RWPE2 (cell line): Measurements from ENCODE around the gene PTPRD.

ENCODE experiments used
- ATAC-seq: fragments of 200-7000 bp; cut with Tn5 transposase; 3 replicates; pipeline ENCODE4 v1.9.1; 2021; ENCODE audit warnings: low read depth
- DNase-seq: peaks from one replicate; pipeline ENCODE4 v3.0.0-alpha.2; 2020; ENCODE audit warnings: low spot score
- H3K27ac ChIP-seq: fragments of 450-650 bp; 2 replicates; pipeline ENCODE4 v1.5.1; 2017; ENCODE audit warnings: mild to moderate bottlenecking; ENCODE audit not compliant: poor library complexity, severe bottlenecking
- H3K27me3 ChIP-seq: fragments of 250-450 bp; sonication (Bioruptor Pico); 2 replicates; pipeline ENCODE4 v1.5.1; 2021; ENCODE audit warnings: mild to moderate bottlenecking, moderate library complexity; ENCODE audit not compliant: insufficient read depth, poor library complexity, severe bottlenecking
- H3K36me3 ChIP-seq: fragments of 250-450 bp; sonication (Bioruptor Pico); 2 replicates; pipeline ENCODE4 v1.5.1; 2020; ENCODE audit warnings: low read depth, mild to moderate bottlenecking, moderate library complexity
- H3K4me1 ChIP-seq: fragments of 250-450 bp; sonication (Bioruptor Pico); 2 replicates; pipeline ENCODE4 v1.5.1; 2021; ENCODE audit warnings: mild to moderate bottlenecking, moderate library complexity; ENCODE audit not compliant: insufficient read depth, poor library complexity, severe bottlenecking
- H3K4me3 ChIP-seq: fragments of 250-450 bp; sonication (Bioruptor Pico); 2 replicates; pipeline ENCODE4 v1.5.1; 2021; ENCODE audit warnings: mild to moderate bottlenecking, moderate library complexity; ENCODE audit not compliant: severe bottlenecking
- H3K9me3 ChIP-seq: fragments of 250-450 bp; sonication (Bioruptor Pico); 2 replicates; pipeline ENCODE4 v1.5.1; 2021; ENCODE audit warnings: mild to moderate bottlenecking, moderate library complexity; ENCODE audit not compliant: severe bottlenecking
- CTCF ChIP-seq: fragments of 450-650 bp; IDR thresholded peaks from one replicate; pipeline ENCODE4 v1.5.1; 2017; ENCODE audit warnings: mild to moderate bottlenecking, moderate library complexity; ENCODE audit not compliant: poor library complexity, severe bottlenecking

The PTPRD gene

GRCh38 chr9:8424786-8425410 lies 2187.9 kb downstream of the PTPRD start:
- ATAC-seq (no peak), DNase-seq (no peak)
- no peaks in the 10 kb centered on the region for H3K9me3 ChIP-seq
- H3K27ac ChIP-seq: no peak overlapping the region
- no peak for TF ChIP-seq CTCF
- no peaks in the 10 kb centered on the region for H3K36me3 ChIP-seq
- H3K4me3 ChIP-seq: no peak overlapping the region
- no peaks in the 10 kb centered on the region for H3K27me3 ChIP-seq
- H3K4me1 ChIP-seq: no peaks in the 10 kb centered on the region

- Histone ChIP-seq H3K9me3 (no peaks in the 10 kb centered on the region), H3K4me3 (no peak overlapping the region), H3K36me3 (no peaks in the 10 kb centered on the region), H3K4me1 (no peaks in the 10 kb centered on the region), H3K27me3 (no peaks in the 10 kb centered on the region), H3K27ac (no peak overlapping the region)
- DNase-seq (no peak), ATAC-seq (no peak)
- TF ChIP-seq CTCF: no peak
Measured at GRCh38 chr9:8420416-8420815, 2192.4 kb downstream of the PTPRD start.

GRCh38 chr9:8419596-8420275 lies 2193.1 kb downstream of the PTPRD start:
- no peaks in the 10 kb centered on the region for H3K4me1 ChIP-seq
- ATAC-seq (no peak), DNase-seq (no peak)
- no peak overlapping the region for H3K27ac ChIP-seq
- TF ChIP-seq CTCF: no peak
- no peak overlapping the region for H3K4me3 ChIP-seq
- H3K36me3 ChIP-seq: no peaks in the 10 kb centered on the region
- H3K9me3 ChIP-seq: no peaks in the 10 kb centered on the region
- H3K27me3 ChIP-seq: no peaks in the 10 kb centered on the region

GRCh38 chr9:8417341-8417740 lies 2195.5 kb downstream of the PTPRD start:
- TF ChIP-seq CTCF: no peak
- no peak overlapping the region for H3K4me3 ChIP-seq
- no peaks in the 10 kb centered on the region for H3K27me3 ChIP-seq
- no peak for ATAC-seq
- no peaks in the 10 kb centered on the region for H3K4me1 ChIP-seq
- H3K9me3 ChIP-seq: no peaks in the 10 kb centered on the region
- no peaks in the 10 kb centered on the region for H3K36me3 ChIP-seq
- no peak for DNase-seq
- no peak overlapping the region for H3K27ac ChIP-seq

GRCh38 chr9:8412327-8412726 lies 2200.5 kb downstream of the PTPRD start:
- H3K4me1 ChIP-seq: no peaks in the 10 kb centered on the region
- H3K36me3 ChIP-seq: no peaks in the 10 kb centered on the region
- H3K9me3 ChIP-seq: no peaks in the 10 kb centered on the region
- ATAC-seq: no peak
- H3K27me3 ChIP-seq: no peaks in the 10 kb centered on the region
- no peak for TF ChIP-seq CTCF
- no peak for DNase-seq
- H3K27ac ChIP-seq: no peak overlapping the region
- no peak overlapping the region for H3K4me3 ChIP-seq
